ENCODE results near the gene OR6C75. TPM values are rescaled to one million over a fixed set of nuclear protein-coding genes. Genes with fewer than 3 reads are reported as not detected.

Gene OR6C75
- total RNA-seq, 1 experiment from 2014 or later: not detected

GRCh38 chr12:55365086-55365485 is 2.3 kb downstream of the OR6C75 start:
- TF ChIP-seq TCF7L2 (IDR thresholded peaks at IDR 0.05; ENCODE audit: low read depth, low read length) (no peak), CTCF (IDR thresholded peaks at IDR 0.05) (no peak), SIN3A (IDR thresholded peaks at IDR 0.05; ENCODE audit: borderline replicate concordance, insufficient read depth, low read depth, low read length) (no peak), POLR2AphosphoS5 (IDR thresholded peaks at IDR 0.05; ENCODE audit: low read depth, low read length) (no peak)
- intact Hi-C loops (cut with micrococcal nuclease; ENCODE audit: unreplicated experiment) (no loop called here), in situ Hi-C loops (cut with HindIII; ENCODE audit: low pct_unique_long_range_greater_than_20kb, low sequenced_read_pairs) (no loop called here)
- no peak for DNase-seq (ENCODE audit: low read depth, low spot score)
- no peak for ATAC-seq
- Histone ChIP-seq H3K27me3 (ENCODE audit: control insufficient read depth, insufficient read depth, low read length) (no peaks in the 10 kb centered on the region), H3K9me3 (ENCODE audit: control insufficient read depth, insufficient read depth, low read depth, low read length) (no peaks in the 10 kb centered on the region), H3K4me1 (ENCODE audit: control insufficient read depth, insufficient read depth, low read length) (no peaks in the 10 kb centered on the region), H3K27ac (ENCODE audit: low read length) (no peak overlapping the region), H3K4me3 (ENCODE audit: low read depth in 2 of 2, low read length in 2 of 2) (no peak overlapping the region), H3K36me3 (ENCODE audit: control insufficient read depth, insufficient read depth, low read length) (no peaks in the 10 kb centered on the region)
- ChIA-PET CTCF (no interaction called here), POLR2A (no interaction called here)
- BruUV-seq (replicated peaks): no TSS peak

GRCh38 chr12:55372521-55372920 is 9.7 kb downstream of the OR6C75 start:
- TF ChIP-seq REST (IDR thresholded peaks at IDR 0.05; ENCODE audit: insufficient read depth in 1 of 2, low read depth in 2 of 2, low read length in 1 of 2) (no peak), SIN3A (IDR thresholded peaks at IDR 0.05; ENCODE audit: borderline replicate concordance, insufficient read depth, low read depth, low read length) (no peak), POLR2AphosphoS5 (IDR thresholded peaks at IDR 0.05; ENCODE audit: low read depth, low read length) (no peak), CTCF (IDR thresholded peaks at IDR 0.05) (no peak), TCF7L2 (IDR thresholded peaks at IDR 0.05; ENCODE audit: low read depth, low read length) (no peak)
- intact Hi-C loops (cut with micrococcal nuclease; ENCODE audit: unreplicated experiment): no loop called here
- POLR2A ChIA-PET: no interaction called here
- Histone ChIP-seq H3K36me3 (ENCODE audit: control insufficient read depth, insufficient read depth, low read length) (no peaks in the 10 kb centered on the region), H3K27ac (ENCODE audit: low read length) (no peak overlapping the region), H3K4me3 (ENCODE audit: low read depth in 2 of 2, low read length in 2 of 2) (no peak overlapping the region), H3K4me1 (ENCODE audit: control insufficient read depth, insufficient read depth, low read length) (no peaks in the 10 kb centered on the region), H3K9me3 (ENCODE audit: control insufficient read depth, insufficient read depth, low read depth, low read length) (no peaks in the 10 kb centered on the region), H3K27me3 (ENCODE audit: control insufficient read depth, insufficient read depth, low read length) (no peaks in the 10 kb centered on the region)
- CTCF ChIA-PET: no interaction called here
- BruUV-seq (replicated peaks): no TSS peak
- in situ Hi-C loops (cut with HindIII; ENCODE audit: low pct_unique_long_range_greater_than_20kb, low sequenced_read_pairs): no loop called here
- ATAC-seq: no peak
- DNase-seq (ENCODE audit: low read depth, low spot score): no peak
